Activated CD4-positive, alpha-beta T cell treated with anti-CD3 and anti-CD28 coated beads, Interleukin-2, amount 50 U/mL, for 1 hour (primary cell): ENCODE data around the gene LIN28B.
"Not testable (repeated sequence)": the region's sequence is repeated elsewhere in the genome, so short reads cannot be mapped to it uniquely, and the experiment has no call there.

Source experiments
- DNase-seq: peaks from one replicate; pipeline ENCODE4 v3.0.0-alpha.2; 2020

The LIN28B gene

GRCh38 chr6:105072798-105073199 lies 115.9 kb downstream of the LIN28B start:
- DNase-seq = no peak

GRCh38 chr6:105075210-105075609 lies 118.3 kb downstream of the LIN28B start:
- DNase-seq = no peak

DNA sequence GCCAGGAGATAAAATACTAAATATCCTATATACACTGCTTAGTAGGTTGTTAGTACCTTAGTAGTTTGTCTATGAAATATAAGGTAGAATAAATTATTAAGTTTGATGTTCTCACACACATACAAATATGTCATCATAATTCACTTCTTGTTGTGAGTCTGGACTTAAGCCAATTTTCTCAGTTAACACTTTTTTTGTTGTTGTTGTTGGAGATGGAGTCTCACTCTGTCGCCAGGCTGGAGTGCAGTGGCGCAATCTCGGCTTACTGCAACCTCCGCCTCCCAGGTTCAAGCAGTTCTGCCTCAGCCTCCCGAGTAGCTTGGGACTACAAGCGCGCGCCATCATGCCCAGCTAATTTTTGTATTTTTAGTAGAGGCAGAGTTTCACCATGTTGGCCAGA lies 119.5 kb downstream of the LIN28B start:
- DNase-seq = not testable (repeated sequence)

- no peak for DNase-seq
These were observed 120.9 kb downstream of the LIN28B start for GRCh38 chr6:105077596-105078385.

DNA sequence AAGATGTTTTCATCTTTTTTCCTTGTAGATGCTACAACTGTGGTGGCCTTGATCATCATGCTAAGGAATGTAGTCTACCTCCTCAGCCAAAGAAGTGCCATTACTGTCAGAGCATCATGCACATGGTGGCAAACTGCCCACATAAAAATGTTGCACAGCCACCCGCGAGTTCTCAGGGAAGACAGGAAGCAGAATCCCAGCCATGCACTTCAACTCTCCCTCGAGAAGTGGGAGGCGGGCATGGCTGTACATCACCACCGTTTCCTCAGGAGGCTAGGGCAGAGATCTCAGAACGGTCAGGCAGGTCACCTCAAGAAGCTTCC lies 121.4 kb downstream of the LIN28B start:
- no peak for DNase-seq

DNA sequence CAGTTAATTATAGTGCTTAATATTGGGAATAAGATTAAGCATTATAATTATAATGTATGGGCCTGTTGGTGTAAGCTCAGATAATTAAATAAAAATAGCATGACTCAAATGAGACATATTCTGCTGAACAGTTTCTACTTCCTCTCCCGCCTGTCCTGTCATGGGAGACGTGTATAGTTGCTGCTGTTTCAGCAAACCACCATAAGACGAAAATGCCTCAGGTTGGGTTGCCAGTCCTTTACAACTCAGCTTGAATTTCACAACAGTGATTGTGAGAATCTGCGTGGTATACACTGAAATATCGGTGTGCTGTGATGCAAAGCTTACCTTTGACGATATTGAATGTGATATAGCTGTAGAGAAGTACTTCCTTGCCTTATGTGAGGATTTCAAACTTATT lies 123.4 kb downstream of the LIN28B start:
- DNase-seq = no peak

GRCh38 chr6:105081662-105082061 lies 124.8 kb downstream of the LIN28B start:
- not testable (repeated sequence) for DNase-seq

DNA sequence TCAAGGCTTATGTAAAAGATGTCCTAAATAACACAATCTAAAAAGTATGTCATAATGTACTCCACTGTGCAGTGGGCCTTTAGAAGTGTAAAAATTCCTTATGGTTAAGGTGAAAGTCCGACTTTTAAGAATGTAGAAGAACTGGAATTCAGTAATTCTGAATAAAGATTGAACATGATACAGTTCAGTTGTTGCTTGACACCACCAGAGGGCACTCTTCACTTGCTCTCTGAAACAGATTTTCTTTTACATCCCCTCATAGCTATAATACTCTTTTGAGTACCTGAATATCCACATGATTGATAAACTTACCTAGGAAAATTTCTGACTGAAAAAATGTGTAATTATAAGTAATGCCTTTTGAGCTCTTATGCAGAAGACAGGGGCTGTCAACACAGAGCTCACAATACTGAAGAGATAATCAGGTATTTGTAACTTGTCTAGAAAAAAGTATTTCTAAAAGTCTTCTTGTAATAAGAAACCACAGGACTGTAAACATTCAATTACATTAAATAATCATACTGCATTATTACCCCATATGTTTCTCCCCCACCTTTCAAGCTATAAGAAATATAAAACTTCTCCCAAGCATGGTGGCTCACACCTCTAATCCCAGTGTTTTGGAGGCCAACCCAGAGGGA lies 130.8 kb downstream of the LIN28B start:
- peak; percentile 2 for DNase-seq

DNA sequence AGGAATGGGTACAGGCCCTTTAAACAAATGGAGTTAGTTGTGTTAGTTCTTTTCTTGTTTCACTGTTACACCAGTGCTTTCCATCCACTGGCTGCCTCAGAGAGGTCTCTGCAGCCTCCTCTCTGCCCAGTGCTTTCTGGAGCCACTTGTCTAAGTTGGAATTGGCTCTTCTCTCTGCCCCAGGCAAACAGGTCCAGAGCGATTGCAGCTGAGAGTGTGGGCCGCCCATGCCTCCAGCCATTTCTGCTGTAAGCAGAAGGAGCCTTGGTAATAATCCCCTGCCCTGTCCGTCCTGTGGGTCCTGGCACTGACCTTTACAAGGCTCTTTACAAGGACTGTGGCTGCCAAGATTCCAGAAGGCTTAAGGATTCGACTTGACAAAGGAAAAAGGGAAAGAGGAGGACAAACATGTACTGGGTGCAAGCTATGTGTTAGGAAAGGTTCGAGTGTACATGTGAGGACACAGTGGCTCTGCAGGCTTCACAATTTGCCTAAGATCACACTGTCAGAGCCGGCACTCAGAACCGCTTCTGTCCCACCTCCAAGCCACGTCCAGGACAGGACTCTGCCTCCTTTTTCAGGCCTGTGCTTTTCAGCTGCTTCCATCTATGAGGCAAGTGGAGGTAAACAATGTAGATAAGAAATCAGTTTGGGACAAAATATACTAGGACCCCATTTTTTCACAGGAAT lies 134.4 kb downstream of the LIN28B start:
- no peak for DNase-seq

- no peak for DNase-seq
These were observed 137.3 kb downstream of the LIN28B start for GRCh38 chr6:105094133-105094640.

DNA sequence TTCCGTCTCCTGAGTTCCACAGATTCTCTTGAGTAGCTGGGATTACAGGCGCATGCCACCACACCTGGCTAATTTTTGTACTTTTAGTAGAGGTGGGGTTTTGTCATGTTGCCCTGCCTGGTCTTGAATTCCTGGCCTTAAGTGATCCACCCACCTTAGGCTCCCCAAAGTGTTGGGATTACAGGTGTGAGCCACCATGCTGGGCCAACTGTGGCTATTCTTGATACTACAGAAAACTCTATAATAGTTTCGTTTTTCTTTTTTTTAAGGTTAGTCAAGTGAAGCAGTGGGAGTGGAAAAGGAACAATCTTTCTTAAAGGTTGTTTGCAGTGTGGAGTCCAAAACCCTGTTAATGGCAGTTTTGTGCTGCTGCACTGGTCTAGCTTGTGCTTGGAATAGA lies 138.2 kb downstream of the LIN28B start:
- DNase-seq = no peak

- no peak for DNase-seq
These were observed 140.4 kb downstream of the LIN28B start for GRCh38 chr6:105097288-105097687.

- DNase-seq = no peak
These were observed 142.5 kb downstream of the LIN28B start for GRCh38 chr6:105099371-105099770.

DNA sequence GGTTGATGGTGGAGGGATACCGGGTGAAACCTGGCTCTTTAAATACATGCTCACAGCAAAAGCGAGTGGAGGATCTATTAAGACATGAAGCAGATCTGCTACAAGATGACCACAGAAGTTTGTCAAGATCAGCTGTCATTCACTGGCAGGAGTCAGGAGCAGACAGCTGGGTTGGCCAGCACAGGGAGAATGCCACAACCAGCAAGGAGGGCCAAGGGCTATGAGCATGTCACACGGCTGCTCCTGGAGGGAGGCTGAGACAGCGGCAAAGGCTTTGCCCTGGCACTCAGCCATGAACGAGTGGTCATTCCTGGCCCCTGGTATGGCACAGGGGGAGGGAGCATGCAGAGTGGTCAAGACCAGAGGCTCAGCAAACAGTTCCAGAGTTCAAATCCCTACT lies 145.3 kb downstream of the LIN28B start:
- no peak for DNase-seq

- no peak for DNase-seq
These were observed 148.2 kb downstream of the LIN28B start for GRCh38 chr6:105105094-105105493.

DNA sequence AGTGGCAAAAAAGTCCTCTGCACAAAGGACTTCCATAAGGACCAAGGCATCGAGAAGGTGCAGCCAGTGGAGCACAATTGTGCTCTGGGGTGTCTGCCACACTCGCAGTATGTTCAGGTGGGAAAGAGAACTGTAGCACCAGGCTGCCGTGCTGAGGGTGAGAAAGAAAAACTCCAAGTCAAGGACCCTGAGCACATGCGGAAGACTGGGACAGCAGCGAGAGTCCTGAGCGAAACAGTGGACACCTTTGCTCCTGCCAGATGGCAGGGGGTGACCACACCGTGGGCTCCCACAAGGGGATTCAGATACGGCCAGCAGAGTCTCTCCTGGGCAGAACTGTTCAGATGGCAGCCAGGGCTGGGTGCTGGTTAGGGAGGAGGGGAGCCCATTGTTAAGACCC lies 149.4 kb downstream of the LIN28B start:
- DNase-seq = no peak

- DNase-seq = no peak
These were observed 150.3 kb downstream of the LIN28B start for GRCh38 chr6:105107207-105107606.

DNA sequence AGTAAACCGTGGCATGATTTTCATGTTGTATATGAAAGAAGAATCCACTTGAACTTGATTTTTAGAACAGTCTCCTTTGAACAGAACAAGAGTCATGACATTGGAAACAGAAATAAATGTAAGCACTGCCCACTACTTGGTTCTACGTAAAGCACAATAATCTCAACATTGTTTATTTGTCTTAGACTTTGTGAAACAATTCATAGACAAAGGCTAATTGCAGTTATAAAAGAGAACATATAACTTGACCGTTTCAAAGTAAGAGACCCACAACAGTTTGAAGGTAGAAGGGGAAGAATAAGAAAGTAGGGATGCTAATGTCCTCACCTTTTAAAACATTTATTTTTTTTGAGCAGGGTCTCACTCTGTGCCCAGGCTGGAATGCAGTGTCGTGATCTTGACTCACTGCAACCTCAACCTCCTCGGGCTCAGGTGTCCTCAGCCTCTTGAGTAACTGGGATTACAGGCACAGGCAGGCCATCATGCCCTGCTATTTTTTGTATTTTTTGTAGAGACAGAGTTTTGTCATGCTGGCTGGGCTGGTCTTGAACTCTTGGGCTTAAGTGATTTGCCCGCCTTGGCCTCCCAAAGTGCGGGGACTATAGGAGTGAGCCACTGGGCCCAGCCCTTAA lies 151.8 kb downstream of the LIN28B start:
- no peak for DNase-seq

GRCh38 chr6:105109955-105110895 lies 153.3 kb downstream of the LIN28B start:
- DNase-seq = no peak

- DNase-seq = no peak
These were observed 154.2 kb downstream of the LIN28B start for GRCh38 chr6:105111105-105111504.

- DNase-seq = no peak
These were observed 155.0 kb downstream of the LIN28B start for GRCh38 chr6:105111871-105112270.

DNA sequence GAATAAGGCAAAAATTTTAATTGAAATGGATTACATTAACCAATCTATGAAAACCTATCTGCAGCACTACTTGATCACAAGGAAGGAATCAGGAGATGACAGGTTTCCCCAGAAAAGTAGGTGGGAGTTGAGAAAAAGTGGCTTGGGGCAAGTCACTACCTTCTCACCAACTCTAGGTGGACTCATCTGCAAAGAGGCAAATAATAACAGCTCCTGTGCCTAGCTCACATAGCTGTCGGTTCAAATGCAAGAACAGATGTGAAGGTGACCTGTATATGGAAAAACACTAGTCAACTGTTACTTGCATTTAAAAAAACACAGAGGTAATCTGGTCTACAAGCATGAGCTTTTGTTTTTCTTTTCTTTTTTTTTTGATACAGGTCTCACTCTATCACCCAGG lies 155.7 kb downstream of the LIN28B start:
- DNase-seq = no peak
